Measurements from ENCODE around the gene YY1AP1.
"Not testable (repeated sequence)": the region's sequence is repeated elsewhere in the genome, so short reads cannot be mapped to it uniquely, and the experiment has no call there.

Gene YY1AP1

DNA sequence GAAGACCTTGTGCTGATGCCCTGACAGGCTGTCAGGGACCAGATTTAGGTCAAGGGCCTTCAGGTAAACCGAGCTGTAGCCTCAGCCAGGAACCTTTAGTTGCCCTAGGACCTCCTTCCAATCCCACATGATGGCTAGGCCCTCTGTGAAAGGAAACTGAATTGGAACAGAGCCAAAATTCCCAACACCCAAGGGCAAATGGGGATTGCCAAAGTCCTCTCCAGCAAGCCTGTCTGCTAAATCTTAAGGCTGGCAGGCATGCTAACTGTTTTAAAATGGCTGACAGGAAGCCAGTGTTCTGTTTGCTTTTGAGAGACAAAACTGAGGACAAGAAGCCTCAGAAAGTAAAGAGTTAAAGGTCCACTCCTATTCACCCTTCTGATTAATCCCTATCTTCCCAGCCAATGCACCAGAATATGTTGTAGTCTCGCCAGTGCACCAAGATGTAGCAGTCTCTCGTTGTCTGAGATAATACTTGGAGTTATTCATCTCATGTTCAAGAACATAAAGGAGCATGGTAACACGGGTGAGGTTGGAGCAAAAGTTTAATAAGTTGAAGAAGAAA is 43.5 kb downstream of the YY1AP1 start:
- no peak for DNase-seq

GRCh38 chr1:155643230-155643629 is 45.3 kb downstream of the YY1AP1 start:
- DNase-seq: no peak

DNA sequence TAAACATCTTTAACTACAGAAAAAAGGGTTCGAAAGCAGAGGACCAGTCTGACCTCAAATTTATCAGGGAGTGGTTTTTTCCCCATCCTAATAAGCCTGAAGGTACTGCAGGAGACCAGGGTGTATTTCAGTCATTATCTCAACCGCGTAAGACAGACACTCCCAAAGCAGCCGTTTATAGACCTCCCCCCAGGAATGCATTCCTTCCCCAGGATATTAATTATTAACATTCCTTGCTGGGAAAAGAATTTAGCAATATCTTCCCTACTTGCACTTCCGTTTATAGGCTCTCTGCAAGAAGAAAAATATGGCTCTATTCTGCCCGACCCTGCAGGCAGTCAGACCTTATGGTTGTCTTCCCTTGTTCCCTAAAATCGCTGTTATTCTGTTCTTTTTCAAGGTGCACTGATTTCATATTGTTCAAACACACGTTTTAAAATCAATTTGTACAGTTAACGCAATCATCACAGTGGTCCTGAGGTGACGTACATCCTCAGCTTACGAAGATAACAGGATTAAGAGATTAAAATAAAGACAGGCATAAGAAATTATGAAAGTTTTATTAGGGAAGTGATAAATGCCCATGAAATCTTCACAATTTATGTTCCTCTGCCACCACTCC is 45.9 kb downstream of the YY1AP1 start:
- not testable (repeated sequence) for DNase-seq

DNA sequence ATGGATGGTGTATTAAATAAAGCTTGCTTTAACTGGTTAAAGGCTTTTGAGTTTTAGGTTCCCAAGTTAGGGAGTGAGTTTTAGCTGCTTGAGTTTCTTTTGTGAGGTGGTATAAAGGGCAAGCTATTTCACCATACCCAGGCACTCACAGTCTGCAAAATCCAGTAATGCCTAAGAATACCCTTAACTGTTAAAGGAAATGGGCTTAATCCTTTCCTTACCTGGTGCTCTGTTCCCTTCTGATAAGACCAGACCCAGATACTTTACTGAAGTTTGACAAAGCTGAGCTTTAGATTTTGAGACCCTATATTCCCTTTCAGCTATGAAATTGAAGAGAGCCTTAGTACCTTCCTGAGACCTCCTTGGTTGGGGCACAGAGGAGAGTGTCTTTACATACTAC is 48.2 kb downstream of the YY1AP1 start:
- DNase-seq: no peak

DNA sequence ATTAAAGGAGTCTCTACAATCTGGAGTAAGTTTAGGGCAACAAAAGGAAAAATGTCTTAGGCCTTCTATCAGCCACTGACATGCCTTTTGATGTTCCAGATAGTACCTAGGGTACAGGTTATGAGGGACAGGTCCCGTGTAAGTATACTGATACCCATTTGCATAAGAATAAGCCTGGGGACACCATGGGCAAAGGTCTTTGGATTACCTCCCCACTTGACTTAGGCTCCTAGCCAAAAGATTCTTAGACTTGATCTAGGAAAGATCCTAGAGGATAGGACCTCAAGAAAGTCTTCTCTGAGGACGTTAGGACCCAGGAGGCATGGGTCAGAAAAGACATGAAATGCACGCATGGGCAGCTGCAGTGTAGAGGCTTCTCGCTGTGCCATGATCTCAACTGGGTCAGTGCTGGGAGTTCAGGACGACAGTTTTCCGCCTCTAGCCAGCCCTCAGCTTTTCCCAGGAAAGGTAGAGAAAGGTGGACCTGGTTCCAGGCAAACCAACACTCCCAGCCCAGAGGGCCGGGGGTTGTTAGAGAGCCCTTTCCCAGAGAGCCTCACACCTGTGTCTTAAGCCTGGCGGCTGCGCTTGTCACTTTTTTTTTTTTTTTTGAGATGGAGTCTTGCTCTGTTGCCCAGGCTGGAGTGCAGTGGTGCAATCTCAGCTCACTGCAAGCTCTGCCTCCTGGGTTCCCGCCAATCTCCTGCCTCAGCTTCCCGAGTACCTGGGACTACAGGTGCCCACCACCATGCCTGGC is 52.0 kb downstream of the YY1AP1 start:
- no peak for DNase-seq

GRCh38 chr1:155626428-155626827 is 62.1 kb downstream of the YY1AP1 start:
- DNase-seq: not testable (repeated sequence)

- no peak for DNase-seq
Observed at GRCh38 chr1:155623357-155623756, 65.2 kb downstream of the YY1AP1 start.

DNA sequence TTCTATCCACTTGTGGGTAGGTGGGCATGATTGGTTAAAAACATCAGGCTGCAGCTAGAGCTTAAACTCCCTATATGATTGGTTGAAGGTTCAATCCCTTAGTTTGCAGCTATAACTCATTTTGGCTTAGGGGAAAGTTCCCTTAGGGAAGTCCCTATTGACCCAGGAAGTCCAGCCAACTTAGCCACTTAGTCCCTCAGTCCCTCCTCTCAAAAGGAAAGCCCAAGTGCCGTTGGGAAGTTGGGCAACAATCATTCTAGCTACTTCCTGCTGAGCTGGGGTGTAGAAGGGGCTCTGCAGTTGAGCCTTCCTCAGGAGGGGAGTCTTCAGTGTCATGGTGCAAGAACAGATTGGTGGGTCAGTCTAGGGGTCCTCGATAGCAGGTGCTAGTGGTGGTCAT is 66.4 kb downstream of the YY1AP1 start:
- DNase-seq: no peak

DNA sequence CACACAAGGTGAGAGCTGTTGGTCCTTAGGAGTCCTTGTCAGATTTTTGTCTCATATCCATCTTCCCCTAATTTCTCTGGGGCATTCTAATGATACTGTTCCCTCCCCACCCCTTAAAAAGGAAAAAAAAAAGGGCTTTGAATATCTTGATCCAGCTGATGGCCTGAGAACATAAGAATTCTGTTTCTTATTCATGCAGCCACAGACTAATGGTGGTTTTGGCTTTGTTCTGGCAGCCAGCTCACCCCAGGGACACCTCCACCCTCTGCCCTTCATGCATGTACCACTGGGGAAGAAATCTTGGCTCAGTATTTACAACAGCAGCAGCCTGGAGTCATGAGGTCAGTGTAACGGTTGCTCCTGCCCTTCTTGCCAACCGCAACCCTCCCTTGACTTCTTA is 75.3 kb downstream of the YY1AP1 start:
- DNase-seq: not testable (repeated sequence)

- not testable (repeated sequence) for DNase-seq
Observed at GRCh38 chr1:155610257-155610647, 78.3 kb downstream of the YY1AP1 start.

- DNase-seq: peak; percentile 99
Observed at GRCh38 chr1:155609515-155610256, 78.9 kb downstream of the YY1AP1 start, which contains the start of gene MSTO1. Gene MSTO1, plus strand, starts transcription at chr1:155610218. Its CDS starts 31 bp downstream, at chr1:155610249.

Data from stimulated activated CD8-positive, alpha-beta memory T cell treated with anti-CD3 and anti-CD28 coated beads, Interleukin-4, amount 100 ng/mL, for 48 hours (primary cell).